H1 (cell line): Measurements from ENCODE around the gene FBXL16. TPM values are rescaled to one million over a fixed set of nuclear protein-coding genes. Genes with fewer than 3 reads are reported as not detected.

Experiments
- CTCF ChIA-PET: fragments of 300-600 bp; sonication (Branson Sonifier 250); formaldehyde crosslinking; loops from one replicate; lab custom pipeline; 2021; ENCODE audit not compliant: partially characterized antibody; lab: Charles Lee
- POLR2A ChIA-PET: fragments of 300-600 bp; sonication (Branson Sonifier 250); formaldehyde crosslinking; loops from one replicate; lab custom pipeline; 2021; ENCODE audit warnings: inconsistent platforms; ENCODE audit not compliant: partially characterized antibody; lab: Charles Lee
- DNase-seq, 2 experiments: peaks; one replicate each; pipeline versions ENCODE4 v3.0.0 to v3.0.0-alpha.2; 2010 to 2022; ENCODE audit warnings: low spot score in 2 of 2, low read depth in 1 of 2, mixed read lengths in 1 of 2
- FAIRE-seq: peaks from 2 replicates; lab custom pipeline; 2011; peaks lifted over from hg19 to GRCh38; lab: Jason Lieb, UNC
- H2AFZ ChIP-seq: 2 replicates; pipeline ENCODE4 v1.8.1; 2012; ENCODE audit warnings: low read length, inconsistent platforms
- H2AK5ac ChIP-seq: 2 replicates; pipeline ENCODE4 v1.6.1; 2013; ENCODE audit warnings: low read depth, low read length
- H2BK120ac ChIP-seq: replicated peaks from 2 replicates; pipeline ENCODE3; 2013; ENCODE audit warnings: low read depth, low read length, inconsistent platforms
- H2BK12ac ChIP-seq: 2 replicates; pipeline ENCODE4 v1.6.1; 2013; ENCODE audit warnings: low read depth, low read length
- H2BK15ac ChIP-seq: 2 replicates; pipeline ENCODE4 v1.6.1; 2013; ENCODE audit warnings: low read length
- H2BK20ac ChIP-seq: 2 replicates; pipeline ENCODE4 v1.6.1; 2013; ENCODE audit warnings: low read length
- H2BK5ac ChIP-seq: 2 replicates; pipeline ENCODE4 v1.6.1; 2013; ENCODE audit warnings: low read depth, low read length
- H3K14ac ChIP-seq: 2 replicates; pipeline ENCODE4 v1.6.1; 2013; ENCODE audit warnings: inconsistent platforms; ENCODE audit not compliant: insufficient read length
- H3K18ac ChIP-seq: 2 replicates; pipeline ENCODE4 v1.6.1; 2013; ENCODE audit warnings: low read length; ENCODE audit errors: extremely low read depth
- H3K23ac ChIP-seq: 2 replicates; pipeline ENCODE4 v1.6.1; 2013; ENCODE audit warnings: inconsistent platforms; ENCODE audit not compliant: insufficient read length
- H3K23me2 ChIP-seq: 2 replicates; pipeline ENCODE4 v1.6.1; 2013; ENCODE audit warnings: low read depth, low read length
- H3K27ac ChIP-seq: 2 replicates; pipeline ENCODE4 v1.6.1; 2011; ENCODE audit warnings: low read depth, low read length, inconsistent platforms
- H3K27me3 ChIP-seq, 4 experiments: replicated peaks in 1 of 4; 1 replicate in 1 of 4; 2 replicates in 3 of 4; pipeline versions ENCODE4 v1.6.1 to v1.8.1; 2011 to 2013; ENCODE audit warnings: low read length in 3 of 4, mild to moderate bottlenecking in 3 of 4, inconsistent platforms in 2 of 4, mixed read lengths in 2 of 4, moderate library complexity in 1 of 4; ENCODE audit not compliant: control insufficient read depth in 3 of 4, insufficient read depth in 3 of 4; ENCODE audit errors: extremely low read depth in 1 of 4
- H3K36me3 ChIP-seq, 4 experiments: 2 replicates each; pipeline versions ENCODE4 v1.6.1 to v1.8.1; 2011 to 2013; ENCODE audit warnings: mild to moderate bottlenecking in 4 of 4, low read length in 3 of 4, moderate library complexity in 2 of 4, control low read depth in 1 of 4, inconsistent platforms in 1 of 4; ENCODE audit not compliant: insufficient read depth in 4 of 4, control insufficient read depth in 2 of 4
- H3K4ac ChIP-seq: replicated peaks from 2 replicates; pipeline ENCODE3; 2013; ENCODE audit warnings: low read length, low read depth, mixed read lengths, inconsistent platforms; ENCODE audit not compliant: insufficient read length
- H3K4me1 ChIP-seq, 4 experiments: replicated peaks in 1 of 4; 1 replicate in 1 of 4; 2 replicates in 3 of 4; pipeline versions ENCODE4 v1.6.1 to v1.8.1; 2011 to 2013; ENCODE audit warnings: low read length in 3 of 4, inconsistent platforms in 2 of 4, mixed read lengths in 1 of 4; ENCODE audit not compliant: insufficient read depth in 4 of 4, control insufficient read depth in 3 of 4
- H3K4me2 ChIP-seq, 2 experiments: 2 replicates each; pipeline versions ENCODE4 v1.6.1 to v1.8.1; 2011 to 2013; ENCODE audit warnings: low read depth in 2 of 2, low read length in 2 of 2, control low read depth in 1 of 2, inconsistent platforms in 1 of 2, mild to moderate bottlenecking in 1 of 2; ENCODE audit not compliant: insufficient read depth in 1 of 2
- H3K4me3 ChIP-seq, 4 experiments: fragments of 200-600, 300-600 bp in 1 of 4; sonication (generic), shearing (Covaris generic), sonication (Bioruptor Twin) in 1 of 4; 2 replicates each; pipeline versions ENCODE4 v1.5.1 to v1.8.1; 2011 to 2016; ENCODE audit warnings: low read length in 4 of 4, low read depth in 3 of 4, control low read depth in 2 of 4, inconsistent platforms in 2 of 4, mild to moderate bottlenecking in 2 of 4, mixed read lengths in 1 of 4, moderate library complexity in 1 of 4; ENCODE audit not compliant: insufficient read depth in 2 of 4; ENCODE audit errors: extremely low read depth in 1 of 4
- H3K56ac ChIP-seq: replicated peaks from 2 replicates; pipeline ENCODE3; 2013; ENCODE audit warnings: low read depth, mild to moderate bottlenecking, mixed read lengths, low read length, inconsistent platforms; ENCODE audit not compliant: insufficient read length
- H3K79me1 ChIP-seq: 2 replicates; pipeline ENCODE4 v1.6.1; 2013; ENCODE audit warnings: low read depth, low read length, control low read depth
- H3K79me2 ChIP-seq, 2 experiments: 2 replicates each; pipeline versions ENCODE4 v1.6.1 to v1.8.1; 2012 to 2013; ENCODE audit warnings: low read length in 2 of 2, mild to moderate bottlenecking in 2 of 2, inconsistent platforms in 1 of 2; ENCODE audit not compliant: insufficient read depth in 2 of 2, control insufficient read depth in 1 of 2
- H3K9ac ChIP-seq, 4 experiments: replicated peaks in 1 of 4; 1 replicate in 1 of 4; 2 replicates in 3 of 4; pipeline versions ENCODE4 v1.6.1 to v1.8.1; 2011 to 2013; ENCODE audit warnings: low read depth in 3 of 4, low read length in 3 of 4, control low read depth in 2 of 4, mild to moderate bottlenecking in 2 of 4, moderate library complexity in 2 of 4, inconsistent platforms in 1 of 4; ENCODE audit errors: extremely low read depth in 1 of 4
- H3K9me3 ChIP-seq, 2 experiments: 2 replicates each; pipeline versions ENCODE4 v1.6.1 to v1.8.1; 2012 to 2013; ENCODE audit warnings: mild to moderate bottlenecking in 2 of 2, moderate library complexity in 2 of 2, control low read depth in 1 of 2, inconsistent platforms in 1 of 2, low read depth in 1 of 2, low read length in 1 of 2, mixed read lengths in 1 of 2; ENCODE audit not compliant: insufficient read depth in 2 of 2
- H4K20me1 ChIP-seq, 2 experiments: replicated peaks in 1 of 2; 2 replicates each; pipeline versions ENCODE3 to v1.8.1; 2011 to 2013; ENCODE audit warnings: inconsistent platforms in 2 of 2, low read length in 2 of 2, mild to moderate bottlenecking in 1 of 2; ENCODE audit not compliant: insufficient read depth in 2 of 2, control insufficient read depth in 1 of 2
- H4K5ac ChIP-seq: 2 replicates; pipeline ENCODE4 v1.6.1; 2013; ENCODE audit warnings: low read length, low read depth, mixed read lengths, inconsistent platforms; ENCODE audit not compliant: insufficient read length
- H4K8ac ChIP-seq: 2 replicates; pipeline ENCODE4 v1.8.0; 2013; ENCODE audit warnings: mild to moderate bottlenecking, moderate library complexity, low read length, inconsistent platforms; ENCODE audit not compliant: insufficient read depth; ENCODE audit errors: extremely low read depth
- H4K91ac ChIP-seq: replicated peaks from 2 replicates; pipeline ENCODE3; 2013; ENCODE audit warnings: low read length, mixed read lengths, inconsistent platforms; ENCODE audit not compliant: insufficient read length
- ASH2L ChIP-seq: fragments of 200-600, 300-600 bp; sonication (generic); IDR thresholded peaks from one replicate; pipeline ENCODE4 v1.7.1; 2017; ENCODE audit warnings: low read length
- CHD2 ChIP-seq: IDR thresholded peaks from 2 replicates; pipeline ENCODE4 v1.6.1; 2012; ENCODE audit warnings: low read length, improper control_type of control experiment
- GTF2F1 ChIP-seq: IDR thresholded peaks from 2 replicates; pipeline ENCODE4 v1.6.1; 2012; ENCODE audit warnings: low read depth, low read length, improper control_type of control experiment, borderline replicate concordance
- KDM4A ChIP-seq: IDR thresholded peaks from one replicate; pipeline ENCODE4 v1.7.1; 2012; ENCODE audit warnings: low read depth, mild to moderate bottlenecking, moderate library complexity, low read length, inconsistent platforms; ENCODE audit not compliant: severe bottlenecking
- POLR2A ChIP-seq, 2 experiments: IDR thresholded peaks; 1 replicate in 1 of 2; 2 replicates in 1 of 2; pipeline ENCODE4 v1.6.1; 2011; ENCODE audit warnings: low read depth in 2 of 2, low read length in 2 of 2, mild to moderate bottlenecking in 2 of 2; ENCODE audit errors: control extremely low read depth in 1 of 2
- SP1 ChIP-seq: IDR thresholded peaks from 2 replicates; pipeline ENCODE4 v1.6.1; 2011; ENCODE audit warnings: low read depth, low read length
- SP4 ChIP-seq: IDR thresholded peaks from 2 replicates; pipeline ENCODE4 v1.6.1; 2012; ENCODE audit warnings: low read length, inconsistent platforms
- TAF7 ChIP-seq: optimal IDR thresholded peaks from 2 replicates; pipeline ENCODE3; 2011; ENCODE audit warnings: low read depth, mild to moderate bottlenecking, inconsistent platforms, low read length, moderate library complexity, borderline replicate concordance
- YY1 ChIP-seq: IDR thresholded peaks from 2 replicates; pipeline ENCODE4 v1.6.1; 2011; ENCODE audit warnings: low read depth, mild to moderate bottlenecking, low read length
- ZNF274 ChIP-seq: IDR thresholded peaks from 2 replicates; pipeline ENCODE4 v1.7.0; 2012; ENCODE audit warnings: low read length, borderline replicate concordance; ENCODE audit errors: extremely low read depth
- WGBS, 2 experiments: shearing (Covaris generic) in 1 of 2; methylation state at CpG; one replicate each; pipeline versions ENCODE4 v1.1.6 to v1.1.7; 2013 to 2015; ENCODE audit warnings: low lambda C conversion rate in 2 of 2, mixed read lengths in 2 of 2, inconsistent platforms in 1 of 2, low coverage in 1 of 2, missing lambda C conversion rate in 1 of 2; ENCODE audit not compliant: insufficient replicate concordance in 2 of 2, insufficient coverage in 1 of 2, insufficient read length in 1 of 2; ENCODE audit errors: extremely low coverage in 1 of 2, missing lambda C conversion rate in 1 of 2; 5-methylcytosine and 5-hydroxymethylcytosine counted together
- polyA plus RNA-seq, 7 experiments: library from polyadenylated mRNA; depleted of rRNA in 3 of 7; stranded (reverse) in 5 of 7; unstranded in 2 of 7; fragments of >200 nt in 5 of 7; fragments of 200-250 nt in 2 of 7; gene quantifications; 1 replicate in 5 of 7; 2 replicates in 1 of 7; 4 replicates in 1 of 7; pipeline versions ENCODE4 v1.2.1 to v1.2.3, GENCODE V29; 2011 to 2013; ENCODE audit warnings: missing spikeins in 2 of 7, mixed read lengths in 2 of 7
- total RNA-seq: library from RNA; stranded (reverse); fragmentation: NEBNext Ultra II Directional; extraction: Animal tissue kit (Norgen Biotek cat#: 25700); gene quantifications from 2 replicates; pipeline ENCODE4 v1.2.1, GENCODE V29; 2021
- TF ChIP-seq, protein P1 (sequence below): IDR thresholded peaks from 2 replicates; pipeline ENCODE4 v1.6.1; 2012; ENCODE audit warnings: inconsistent platforms

Gene FBXL16
- total and polyA plus RNA-seq, 2 of the 8 experiments (the other 6 are each of a cell fraction or from before 2014, with no cell fraction given): 12.5 to 12.8 TPM

DNA sequence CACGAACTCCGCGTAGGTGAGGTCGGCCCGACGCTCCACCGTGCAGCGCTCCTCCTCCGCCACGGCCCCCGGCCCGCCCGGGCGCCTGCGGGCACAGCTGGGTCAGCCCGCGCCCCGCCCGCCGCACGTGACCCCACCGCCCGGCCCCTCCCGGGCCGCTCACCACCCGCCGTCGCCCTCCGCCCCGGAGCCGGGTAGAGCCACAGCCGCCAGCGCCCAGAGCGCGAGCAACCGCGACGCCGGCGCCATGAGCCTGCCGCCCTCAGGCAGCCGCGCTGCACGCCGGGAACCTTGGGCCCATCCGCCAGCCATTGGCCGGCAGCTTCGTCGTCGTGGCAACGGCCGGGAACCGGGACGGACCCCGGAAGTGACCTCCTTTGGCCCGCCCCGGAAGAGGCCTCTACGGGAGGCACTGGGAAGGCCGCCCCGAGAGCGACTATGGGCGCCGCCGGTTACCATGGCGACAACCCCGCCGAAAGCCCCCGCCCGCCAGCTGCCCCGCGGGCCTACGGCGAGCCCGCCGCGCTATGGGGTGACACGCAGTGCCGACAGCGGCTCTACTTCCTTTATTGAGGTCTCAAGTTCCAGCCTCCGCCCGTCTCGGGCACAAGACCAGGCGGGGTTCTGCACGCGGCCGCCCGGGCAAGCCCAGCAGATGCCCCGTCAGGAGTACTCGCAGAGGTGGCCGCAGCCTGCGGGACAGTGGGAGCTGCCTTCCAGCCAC, 21.4 kb downstream of the FBXL16 start, which contains the start of gene JMJD8:
Gene JMJD8, minus strand, starts transcription at position 264 of the 724 bp plus-strand sequence. Its CDS starts 15 bp downstream, at position 249.
- peak within 1 kb of the TSS; percentile 78 for H3K18ac ChIP-seq
- peak within 1 kb of the TSS; percentile 62 to 94 (median 76) for H3K9ac ChIP-seq
- H4K91ac ChIP-seq: peak within 1 kb of the TSS; percentile 98
- H4K8ac ChIP-seq: peak within 1 kb of the TSS; percentile 80
- no peak within 1 kb of the TSS; the same call in 1 of the 2 replicates for H2AK5ac ChIP-seq
- H4K5ac ChIP-seq: peak within 1 kb of the TSS; percentile 60
- H2BK12ac ChIP-seq: peak within 1 kb of the TSS; percentile 80; the same call in 1 of the 2 replicates
- peak within 1 kb of the TSS; percentile 62 to 81 (median 74) for H3K4me3 ChIP-seq
- H2BK5ac ChIP-seq: peak within 1 kb of the TSS; percentile 87; the same call in 1 of the 2 replicates
- no peak within 1 kb of the TSS for H2AFZ ChIP-seq
- POLR2A ChIA-PET: interaction anchor here (0.6 to 13.3 kb wide), 18 partner anchors 9 to 456 kb away, joined by 3 to 214 read pairs (median 4); partner anchors contain the start of genes ANTKMT, CHTF18, HAGHL and METRN
- peaks cover 4 to 35% of the 10 kb centered on the region in 2 experiments for H4K20me1 ChIP-seq
- H2BK120ac ChIP-seq: no peak within 1 kb of the TSS
- H3K79me2 ChIP-seq: peaks cover 0 to 12% of the 10 kb centered on the region in 2 experiments; a peak in 1 of 4 replicates
- H2BK20ac ChIP-seq: no peak within 1 kb of the TSS
- peak within 1 kb of the TSS; percentile 73 for H3K27ac ChIP-seq
- peaks cover 13% of the 10 kb centered on the region; the same call in 1 of the 2 replicates for H3K23me2 ChIP-seq
- H3K36me3 ChIP-seq: peaks cover 4 to 28% (median 15%) of the 10 kb centered on the region in 4 experiments; a peak in 7 of 8 replicates
- no peaks in the 10 kb centered on the region; a peak in 1 of 7 replicates for H3K27me3 ChIP-seq
- peak within 1 kb of the TSS; percentile 91 for H3K4ac ChIP-seq
- H2BK15ac ChIP-seq: no peak within 1 kb of the TSS
- H3K9me3 ChIP-seq: no peaks in the 10 kb centered on the region
- CTCF ChIA-PET: interaction anchor here (1.2 kb wide), 2 partner anchors 17 to 36 kb away, joined by 4 to 5 read pairs; partner anchors contain the start of gene RHOT2
- 21% methylated on average over 41 of the region's 91 CpGs; no CpG with 5 or more reads in 1 of the 2 experiments for WGBS, 2 experiments
- H3K23ac ChIP-seq: no peak within 1 kb of the TSS
- H3K14ac ChIP-seq: no peak within 1 kb of the TSS
- DNase-seq: peak; percentile 81 to 98
- peaks cover 0 to 18% (median 13%) of the 10 kb centered on the region in 4 experiments; a peak in 5 of 7 replicates for H3K4me1 ChIP-seq
- peak within 1 kb of the TSS; percentile 46 for H3K56ac ChIP-seq
- H3K79me1 ChIP-seq: peaks cover 7% of the 10 kb centered on the region
- peak within 1 kb of the TSS; percentile 63 to 95 for H3K4me2 ChIP-seq
- FAIRE-seq: no peak
- TF ChIP-seq SP4 (no peak), POLR2A (IDR thresholded peaks at IDR 0.05; ENCODE audit: control extremely low read depth in 1 of 2, low read depth in 2 of 2, low read length in 2 of 2) (peak in 1 of 2 experiments; percentile 92; a peak in 2 of 3 replicates), ZNF274 (no peak), TAF7 (peak; percentile 92), ASH2L (no peak), KDM4A (no peak), SP1 (peak; percentile 55; the same call in 1 of the 2 replicates), GTF2F1 (peak; percentile 14; the same call in 1 of the 2 replicates), YY1 (peak; percentile 89), CHD2 (peak; percentile 60; the same call in 1 of the 2 replicates)
- TF ChIP-seq, protein P1, sequence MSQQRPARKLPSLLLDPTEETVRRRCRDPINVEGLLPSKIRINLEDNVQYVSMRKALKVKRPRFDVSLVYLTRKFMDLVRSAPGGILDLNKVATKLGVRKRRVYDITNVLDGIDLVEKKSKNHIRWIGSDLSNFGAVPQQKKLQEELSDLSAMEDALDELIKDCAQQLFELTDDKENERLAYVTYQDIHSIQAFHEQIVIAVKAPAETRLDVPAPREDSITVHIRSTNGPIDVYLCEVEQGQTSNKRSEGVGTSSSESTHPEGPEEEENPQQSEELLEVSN: peak; percentile 92
